Ishikawa (cell line): Measurements from ENCODE around the gene WWOX.

Source experiments
- CEBPB ChIP-seq: IDR thresholded peaks from 2 replicates; pipeline ENCODE4 v1.6.1; 2012
- CREB1 ChIP-seq: IDR thresholded peaks from 2 replicates; pipeline ENCODE4 v1.6.1; 2012; ENCODE audit warnings: low read depth
- EGR1 ChIP-seq: IDR thresholded peaks from 2 replicates; pipeline ENCODE4 v1.6.1; 2012
- EP300 ChIP-seq: IDR thresholded peaks from 2 replicates; pipeline ENCODE4 v1.6.1; 2012; ENCODE audit warnings: borderline replicate concordance
- FOXM1 ChIP-seq: IDR thresholded peaks from 2 replicates; pipeline ENCODE4 v1.6.1; 2012; ENCODE audit warnings: low read depth, borderline replicate concordance
- NFIC ChIP-seq: IDR thresholded peaks from 2 replicates; pipeline ENCODE4 v1.6.1; 2012
- RAD21 ChIP-seq: IDR thresholded peaks from 2 replicates; pipeline ENCODE4 v1.6.1; 2012; ENCODE audit warnings: low read depth
- TAF1 ChIP-seq: IDR thresholded peaks from 2 replicates; pipeline ENCODE4 v1.6.1; 2012; ENCODE audit warnings: low read depth, mild to moderate bottlenecking
- TCF12 ChIP-seq: IDR thresholded peaks from 2 replicates; pipeline ENCODE4 v1.6.1; 2012; ENCODE audit warnings: low read depth
- TEAD4 ChIP-seq: IDR thresholded peaks from 2 replicates; pipeline ENCODE4 v1.6.1; 2012
- YY1 ChIP-seq: IDR thresholded peaks from 2 replicates; pipeline ENCODE4 v1.6.1; 2012; ENCODE audit warnings: low read depth
- ZBTB7A ChIP-seq: IDR thresholded peaks from 2 replicates; pipeline ENCODE4 v1.6.1; 2012; ENCODE audit warnings: low read depth
- TF ChIP-seq, protein P1 (sequence below): IDR thresholded peaks from 2 replicates; pipeline ENCODE4 v1.6.1; 2012
- TF ChIP-seq, protein P2 (sequence below): IDR thresholded peaks from 2 replicates; pipeline ENCODE4 v1.6.1; 2012; ENCODE audit warnings: low read depth, mild to moderate bottlenecking
- TF ChIP-seq, protein P3 (sequence below): IDR thresholded peaks from 2 replicates; pipeline ENCODE4 v1.6.1; 2012

The WWOX gene

DNA sequence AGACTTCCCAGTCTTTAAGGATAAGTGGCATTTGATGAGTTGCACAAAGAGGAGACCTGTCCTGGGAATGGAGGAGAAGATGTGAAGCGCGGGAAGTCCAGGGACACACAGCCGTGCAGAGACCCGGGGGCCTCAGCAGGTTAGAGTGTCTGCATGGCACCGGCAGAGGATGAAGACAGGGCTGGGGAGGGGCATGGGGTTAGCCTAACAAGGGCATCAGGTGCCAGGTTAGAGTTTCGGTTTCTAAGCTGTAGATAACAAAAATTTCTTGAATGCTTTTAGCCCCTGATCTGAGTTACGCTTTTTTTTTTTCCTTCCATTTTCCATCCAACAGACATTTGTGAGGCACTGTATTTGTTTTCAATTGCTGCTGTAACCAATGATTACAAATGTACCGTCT, 906.8 kb downstream of the WWOX start:
- TF ChIP-seq EGR1 (no peak), FOXM1 (no peak), YY1 (no peak), CEBPB (no peak), EP300 (no peak), RAD21 (no peak)
- TF ChIP-seq, protein P1, sequence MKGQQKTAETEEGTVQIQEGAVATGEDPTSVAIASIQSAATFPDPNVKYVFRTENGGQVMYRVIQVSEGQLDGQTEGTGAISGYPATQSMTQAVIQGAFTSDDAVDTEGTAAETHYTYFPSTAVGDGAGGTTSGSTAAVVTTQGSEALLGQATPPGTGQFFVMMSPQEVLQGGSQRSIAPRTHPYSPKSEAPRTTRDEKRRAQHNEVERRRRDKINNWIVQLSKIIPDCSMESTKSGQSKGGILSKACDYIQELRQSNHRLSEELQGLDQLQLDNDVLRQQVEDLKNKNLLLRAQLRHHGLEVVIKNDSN: no peak
- TF ChIP-seq, protein P2, sequence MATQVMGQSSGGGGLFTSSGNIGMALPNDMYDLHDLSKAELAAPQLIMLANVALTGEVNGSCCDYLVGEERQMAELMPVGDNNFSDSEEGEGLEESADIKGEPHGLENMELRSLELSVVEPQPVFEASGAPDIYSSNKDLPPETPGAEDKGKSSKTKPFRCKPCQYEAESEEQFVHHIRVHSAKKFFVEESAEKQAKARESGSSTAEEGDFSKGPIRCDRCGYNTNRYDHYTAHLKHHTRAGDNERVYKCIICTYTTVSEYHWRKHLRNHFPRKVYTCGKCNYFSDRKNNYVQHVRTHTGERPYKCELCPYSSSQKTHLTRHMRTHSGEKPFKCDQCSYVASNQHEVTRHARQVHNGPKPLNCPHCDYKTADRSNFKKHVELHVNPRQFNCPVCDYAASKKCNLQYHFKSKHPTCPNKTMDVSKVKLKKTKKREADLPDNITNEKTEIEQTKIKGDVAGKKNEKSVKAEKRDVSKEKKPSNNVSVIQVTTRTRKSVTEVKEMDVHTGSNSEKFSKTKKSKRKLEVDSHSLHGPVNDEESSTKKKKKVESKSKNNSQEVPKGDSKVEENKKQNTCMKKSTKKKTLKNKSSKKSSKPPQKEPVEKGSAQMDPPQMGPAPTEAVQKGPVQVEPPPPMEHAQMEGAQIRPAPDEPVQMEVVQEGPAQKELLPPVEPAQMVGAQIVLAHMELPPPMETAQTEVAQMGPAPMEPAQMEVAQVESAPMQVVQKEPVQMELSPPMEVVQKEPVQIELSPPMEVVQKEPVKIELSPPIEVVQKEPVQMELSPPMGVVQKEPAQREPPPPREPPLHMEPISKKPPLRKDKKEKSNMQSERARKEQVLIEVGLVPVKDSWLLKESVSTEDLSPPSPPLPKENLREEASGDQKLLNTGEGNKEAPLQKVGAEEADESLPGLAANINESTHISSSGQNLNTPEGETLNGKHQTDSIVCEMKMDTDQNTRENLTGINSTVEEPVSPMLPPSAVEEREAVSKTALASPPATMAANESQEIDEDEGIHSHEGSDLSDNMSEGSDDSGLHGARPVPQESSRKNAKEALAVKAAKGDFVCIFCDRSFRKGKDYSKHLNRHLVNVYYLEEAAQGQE: no peak

DNA sequence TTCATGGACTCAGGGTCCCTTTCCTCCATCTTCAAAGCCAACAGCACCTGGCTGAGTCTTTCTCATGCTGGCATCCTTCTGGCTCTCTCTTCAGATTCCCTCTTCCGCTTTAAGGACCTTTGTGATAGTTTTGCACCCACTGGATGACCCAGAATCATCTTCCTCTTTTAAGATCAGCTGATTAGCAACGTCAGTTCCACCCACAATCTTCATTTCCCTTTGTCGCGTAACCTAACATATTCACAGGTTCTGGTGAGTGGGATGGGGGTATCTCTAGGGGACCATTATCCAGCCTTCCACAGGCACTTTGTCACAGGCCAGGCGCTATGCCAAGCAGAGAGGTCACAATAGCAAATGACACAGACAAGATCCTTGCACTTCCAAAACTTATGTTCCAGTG, 907.3 kb downstream of the WWOX start:
- no peak for TF ChIP-seq NFIC
- no peak for TF ChIP-seq FOXM1
- TF ChIP-seq RAD21: no peak
- TF ChIP-seq EP300: no peak

DNA sequence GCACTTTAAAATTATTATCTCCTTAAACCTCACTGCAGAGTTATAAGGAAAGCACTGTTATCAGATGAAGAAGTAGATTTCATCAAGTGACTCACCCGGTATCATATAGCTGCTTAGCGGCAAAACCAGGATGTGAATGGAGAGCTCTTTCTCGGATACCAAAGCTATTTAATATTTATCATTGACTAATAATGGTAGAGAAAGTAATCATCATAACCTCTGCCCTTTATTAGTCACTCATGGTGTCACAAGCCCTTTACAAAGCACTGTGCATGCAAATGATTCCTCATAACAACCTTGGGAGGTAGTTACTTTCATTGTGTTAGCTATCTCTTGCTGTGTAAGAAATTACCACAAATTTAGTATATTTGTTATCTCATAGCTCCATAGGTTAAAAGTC, 908.2 kb downstream of the WWOX start:
- TF ChIP-seq, protein P2: no peak
- TF ChIP-seq FOXM1: no peak
- TF ChIP-seq CREB1: no peak
- TF ChIP-seq TEAD4: no peak
- TF ChIP-seq YY1: no peak
- TF ChIP-seq EGR1: no peak
- no peak for TF ChIP-seq NFIC
- TF ChIP-seq, protein P1: no peak
- TF ChIP-seq, protein P3, sequence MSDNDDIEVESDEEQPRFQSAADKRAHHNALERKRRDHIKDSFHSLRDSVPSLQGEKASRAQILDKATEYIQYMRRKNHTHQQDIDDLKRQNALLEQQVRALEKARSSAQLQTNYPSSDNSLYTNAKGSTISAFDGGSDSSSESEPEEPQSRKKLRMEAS: no peak
- TF ChIP-seq TCF12: no peak
- TF ChIP-seq EP300: no peak

DNA sequence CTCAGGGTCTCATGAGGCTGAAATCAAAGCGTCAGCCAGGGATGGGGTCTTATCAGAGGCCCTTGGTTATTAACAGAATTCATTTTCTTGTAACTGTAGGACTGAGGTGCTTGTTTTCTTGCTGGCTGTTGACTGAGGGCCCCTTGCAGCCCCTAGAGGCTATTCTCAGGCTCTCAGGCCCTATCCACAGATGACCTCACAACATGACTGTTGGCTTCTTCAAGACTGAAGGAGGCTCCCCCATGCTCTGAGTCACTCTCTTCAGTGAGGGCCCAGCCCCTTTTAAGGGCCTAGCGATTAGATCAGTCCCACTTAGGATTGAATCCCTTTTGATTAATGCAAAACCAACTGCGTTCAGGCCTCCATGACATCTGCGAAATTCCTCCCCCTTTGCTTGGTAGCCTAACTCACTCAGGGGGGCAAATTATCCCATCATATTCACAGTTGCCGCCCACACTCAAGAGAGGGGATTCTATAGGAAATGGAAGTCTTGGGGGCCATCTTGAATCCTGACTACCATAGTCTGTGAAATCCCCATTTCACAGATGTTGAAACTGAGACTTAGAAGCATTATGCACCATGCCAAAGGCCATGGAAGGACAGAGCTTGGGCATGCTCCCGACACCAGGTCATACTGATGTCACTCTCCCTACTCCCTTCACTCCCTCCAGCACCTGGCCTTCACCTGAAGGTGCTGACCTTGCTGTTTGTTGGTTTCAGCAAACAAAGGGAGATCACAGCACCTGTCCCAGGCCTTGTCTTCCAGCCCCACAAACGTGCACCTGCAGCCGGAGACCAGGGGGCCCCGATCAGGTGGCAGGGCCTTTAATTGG, 908.8 kb downstream of the WWOX start:
- TF ChIP-seq, protein P3: no peak
- no peak for TF ChIP-seq ZBTB7A
- TF ChIP-seq CREB1: no peak
- TF ChIP-seq YY1: no peak
- TF ChIP-seq TCF12: no peak
- no peak for TF ChIP-seq TEAD4
- TF ChIP-seq CEBPB: no peak
- no peak for TF ChIP-seq RAD21
- TF ChIP-seq, protein P1: no peak
- no peak for TF ChIP-seq NFIC
- no peak for TF ChIP-seq EP300
- no peak for TF ChIP-seq EGR1
- TF ChIP-seq, protein P2: no peak
- TF ChIP-seq FOXM1: no peak
- no peak for TF ChIP-seq TAF1
